Erythroblast (primary cell): Measurements from ENCODE around the gene EXOSC7.

Source experiments
- GATA1 ChIP-seq: IDR thresholded peaks from 2 replicates; pipeline ENCODE4 v1.6.1; 2011; ENCODE audit warnings: low read depth, mild to moderate bottlenecking, control low read depth, low read length, moderate library complexity
- POLR2A ChIP-seq: IDR thresholded peaks from 2 replicates; pipeline ENCODE4 v1.6.1; 2011; ENCODE audit warnings: mild to moderate bottlenecking, low read length

DNA sequence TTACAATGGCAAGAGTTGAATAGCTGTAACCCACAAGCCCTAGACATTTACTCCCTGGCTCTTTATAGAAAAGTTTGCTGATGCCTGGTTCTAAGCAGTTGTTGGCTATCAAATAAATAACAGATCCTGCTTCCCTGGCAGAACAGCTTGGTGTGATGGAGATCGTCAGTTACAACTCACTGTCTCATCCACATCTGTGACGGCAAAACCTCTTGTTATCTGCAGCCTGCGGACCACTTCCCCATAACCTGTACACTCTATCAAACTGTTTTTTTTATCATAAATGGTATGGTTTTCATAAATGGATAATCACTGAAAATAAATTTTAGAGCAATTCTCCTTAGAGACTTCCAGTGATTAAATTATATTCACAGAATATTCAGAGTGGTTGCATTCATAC, 14.2 kb upstream of the EXOSC7 start:
- no peak for TF ChIP-seq POLR2A
- no peak for TF ChIP-seq GATA1
